LNCAP (cell line): ENCODE measurements around the gene SLC4A8.

Source experiments
- TF ChIP-seq, protein P1 (sequence below): fragments of 450-650 bp; IDR thresholded peaks from 2 replicates; pipeline ENCODE4 v1.5.1; 2017; ENCODE audit warnings: mild to moderate bottlenecking

SLC4A8 gene

DNA sequence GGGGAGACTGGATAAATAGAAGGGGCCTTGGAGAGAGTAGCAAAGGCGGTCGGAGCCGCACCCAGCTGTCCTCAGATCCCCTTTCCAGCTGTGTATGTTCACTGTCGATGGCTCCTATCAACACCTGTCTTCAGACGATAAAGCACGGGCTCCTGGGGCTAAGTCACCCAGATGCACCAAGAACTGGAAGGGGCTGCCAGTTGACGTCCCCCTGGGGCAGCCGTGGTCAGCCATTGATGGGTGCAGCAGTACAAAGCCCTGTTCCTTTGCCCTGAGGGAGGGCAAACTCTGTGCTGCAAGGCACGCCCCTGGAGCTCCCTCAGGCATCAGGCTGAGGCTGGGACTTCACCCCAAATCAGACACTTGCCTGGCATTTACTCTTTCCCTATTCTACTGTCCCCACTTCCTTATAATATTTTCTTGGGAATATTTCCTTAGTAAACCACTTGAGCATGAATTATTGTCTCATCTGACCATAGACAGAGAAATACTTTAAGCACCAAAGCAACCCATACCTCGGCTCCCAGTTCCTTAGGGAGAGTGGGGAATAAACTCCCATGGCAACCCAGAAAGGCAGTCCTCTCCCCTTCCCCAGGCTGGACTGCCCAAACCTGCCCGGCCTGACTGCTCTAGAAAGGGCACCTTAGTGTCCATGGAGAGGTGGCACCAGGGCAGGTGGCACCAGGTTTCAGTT, 106.8 kb downstream of the SLC4A8 start:
- TF ChIP-seq, protein P1, sequence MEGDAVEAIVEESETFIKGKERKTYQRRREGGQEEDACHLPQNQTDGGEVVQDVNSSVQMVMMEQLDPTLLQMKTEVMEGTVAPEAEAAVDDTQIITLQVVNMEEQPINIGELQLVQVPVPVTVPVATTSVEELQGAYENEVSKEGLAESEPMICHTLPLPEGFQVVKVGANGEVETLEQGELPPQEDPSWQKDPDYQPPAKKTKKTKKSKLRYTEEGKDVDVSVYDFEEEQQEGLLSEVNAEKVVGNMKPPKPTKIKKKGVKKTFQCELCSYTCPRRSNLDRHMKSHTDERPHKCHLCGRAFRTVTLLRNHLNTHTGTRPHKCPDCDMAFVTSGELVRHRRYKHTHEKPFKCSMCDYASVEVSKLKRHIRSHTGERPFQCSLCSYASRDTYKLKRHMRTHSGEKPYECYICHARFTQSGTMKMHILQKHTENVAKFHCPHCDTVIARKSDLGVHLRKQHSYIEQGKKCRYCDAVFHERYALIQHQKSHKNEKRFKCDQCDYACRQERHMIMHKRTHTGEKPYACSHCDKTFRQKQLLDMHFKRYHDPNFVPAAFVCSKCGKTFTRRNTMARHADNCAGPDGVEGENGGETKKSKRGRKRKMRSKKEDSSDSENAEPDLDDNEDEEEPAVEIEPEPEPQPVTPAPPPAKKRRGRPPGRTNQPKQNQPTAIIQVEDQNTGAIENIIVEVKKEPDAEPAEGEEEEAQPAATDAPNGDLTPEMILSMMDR, result no peak

DNA sequence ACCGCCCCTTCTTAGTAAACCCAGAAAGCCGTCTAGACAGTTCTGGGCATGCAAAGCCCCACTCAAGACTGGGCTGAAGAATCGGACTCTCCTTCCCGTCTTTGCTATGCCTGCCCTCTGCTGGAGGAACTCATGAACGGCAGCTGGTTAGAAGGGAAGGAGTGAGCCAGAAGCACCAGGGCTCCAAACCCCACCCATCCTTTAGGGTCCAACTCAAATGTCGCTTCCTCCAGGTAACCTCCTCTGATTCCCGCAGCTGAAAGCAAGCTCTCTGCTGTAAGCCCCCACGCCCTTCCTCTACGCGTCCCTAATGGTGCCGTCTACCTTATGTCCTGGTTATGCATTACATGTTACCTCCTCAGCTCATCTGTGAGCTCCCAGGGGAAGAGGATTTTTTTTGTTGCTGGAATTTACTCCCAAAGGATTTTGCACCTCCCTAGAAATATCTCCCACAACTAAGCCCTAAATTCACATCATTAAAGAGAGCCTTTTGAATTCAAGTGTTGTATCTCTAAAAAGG, 107.4 kb downstream of the SLC4A8 start:
- TF ChIP-seq, protein P1, result peak; percentile 86

DNA sequence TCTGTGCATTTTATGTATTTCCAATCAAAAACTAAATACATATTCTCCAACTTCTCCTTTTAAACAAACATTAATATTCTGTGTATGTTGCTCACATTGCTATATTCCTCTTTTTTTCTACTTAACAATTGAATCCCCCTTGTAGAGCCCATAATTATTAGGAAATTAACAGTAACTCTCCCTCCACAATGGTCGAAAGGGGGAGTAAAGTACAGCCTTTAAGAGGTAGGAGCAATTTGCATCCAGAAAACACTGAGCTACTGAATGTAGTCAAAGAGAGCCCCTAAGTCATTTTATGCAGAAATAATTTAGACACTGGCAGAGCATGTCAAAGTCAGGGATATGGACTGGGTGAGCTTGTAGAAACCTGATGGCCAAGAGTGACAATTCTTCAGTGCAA, 109.2 kb downstream of the SLC4A8 start:
- TF ChIP-seq, protein P1, result no peak

DNA sequence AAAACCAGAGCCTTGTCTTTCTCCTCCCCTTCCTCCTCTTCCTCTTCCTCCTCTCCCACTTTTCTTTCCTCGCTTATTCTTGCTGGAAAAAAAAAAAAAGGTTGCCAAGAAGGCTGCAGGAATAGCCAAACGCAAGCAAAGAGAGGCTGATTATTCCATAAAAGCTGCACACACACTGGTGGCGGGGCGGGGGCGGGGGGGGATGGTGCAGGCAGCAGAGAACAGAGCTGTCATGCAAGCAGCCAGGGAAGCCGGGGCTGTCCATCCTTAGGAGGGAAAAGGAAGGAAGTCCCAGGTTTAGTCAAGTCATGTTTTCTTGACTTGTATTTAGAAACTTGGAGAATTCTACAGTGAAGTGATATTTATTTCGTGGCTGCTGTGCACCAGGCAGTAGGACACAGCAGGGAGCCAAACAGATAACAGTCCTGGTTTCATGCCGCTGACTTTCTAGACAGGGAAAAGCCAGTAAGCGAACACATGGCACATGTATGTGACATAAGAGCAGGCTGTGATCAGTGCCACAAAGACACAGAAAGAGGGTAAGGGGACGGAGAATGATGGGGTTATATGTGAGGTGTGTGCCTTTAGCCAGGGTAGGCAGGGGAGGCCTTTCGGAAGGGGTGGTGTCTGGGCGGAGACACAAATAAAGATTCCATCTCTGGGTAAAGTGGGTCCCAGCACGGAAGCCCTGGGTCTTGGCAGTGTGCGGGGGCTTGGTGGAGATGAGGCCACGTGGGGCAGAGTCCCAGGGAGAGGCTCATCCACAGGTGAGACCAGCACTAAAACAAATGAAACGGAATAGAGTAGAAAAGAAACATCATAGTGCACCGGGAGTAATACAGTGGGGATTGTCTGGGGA, 109.8 kb downstream of the SLC4A8 start:
- TF ChIP-seq, protein P1, result no peak

DNA sequence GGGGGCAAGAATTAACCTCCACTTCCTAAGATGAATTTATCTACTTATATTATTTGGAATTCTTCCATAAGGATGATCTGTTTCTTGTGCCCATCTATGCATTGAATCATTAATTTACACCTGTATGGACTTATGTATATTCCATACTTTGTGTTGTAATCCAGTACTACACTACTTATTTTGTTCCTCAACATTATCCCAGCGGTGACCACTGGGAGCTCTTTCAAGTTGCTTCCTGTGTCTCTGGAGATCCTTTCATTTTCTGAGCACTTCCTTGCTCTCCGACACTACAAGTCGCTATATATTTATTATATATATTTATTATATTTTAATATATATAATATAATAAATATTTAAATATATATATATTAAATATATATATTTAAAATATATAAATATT, 111.5 kb downstream of the SLC4A8 start:
- TF ChIP-seq, protein P1, result no peak

DNA sequence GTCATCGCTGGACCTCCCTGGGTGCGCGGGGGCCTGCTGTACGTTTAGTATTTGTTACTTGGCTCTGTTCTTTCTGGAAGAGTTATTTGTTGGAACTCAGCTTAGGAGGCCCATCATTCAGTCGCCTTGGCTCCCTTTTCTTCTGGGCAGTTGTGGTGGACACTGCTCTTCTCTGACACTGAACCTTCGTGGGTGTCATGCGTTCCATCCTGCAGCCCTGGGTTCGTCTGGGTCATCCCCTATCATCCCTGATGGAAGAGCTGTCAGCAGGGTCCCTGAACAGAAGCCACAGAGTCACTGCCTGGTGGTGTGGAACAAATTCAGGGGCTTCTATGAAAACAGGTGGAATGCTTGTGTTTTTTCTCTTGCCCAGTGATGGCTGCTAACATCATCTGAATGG, 113.5 kb downstream of the SLC4A8 start:
- TF ChIP-seq, protein P1, result no peak

DNA sequence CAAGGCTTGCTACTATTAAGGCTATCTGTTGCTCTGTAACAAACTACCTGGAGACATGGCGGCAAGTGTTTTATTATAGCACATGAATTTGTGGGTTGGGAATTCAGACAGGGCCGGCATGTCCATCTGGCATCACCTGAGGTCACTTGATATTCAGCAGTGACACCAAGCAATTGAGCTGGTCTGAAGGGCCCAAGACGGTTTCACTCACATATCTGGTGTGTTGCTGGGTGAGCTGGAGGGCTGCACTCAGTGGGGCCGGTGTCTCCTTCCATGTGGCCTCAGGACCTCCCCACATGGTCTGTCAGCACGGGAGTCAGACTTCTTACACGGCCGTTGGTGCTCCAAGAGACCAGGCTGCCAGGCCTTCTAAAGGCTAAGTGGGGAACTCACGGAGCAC, 114.0 kb downstream of the SLC4A8 start:
- TF ChIP-seq, protein P1, result no peak
